Activated naive CD4-positive, alpha-beta T cell treated with anti-CD3 and anti-CD28 coated beads, Interleukin-2, amount 50 U/mL, for 72 hours (primary cell): Measurements from ENCODE around the gene PEMT. TPM values are rescaled to one million over a fixed set of nuclear protein-coding genes. Genes with fewer than 3 reads are reported as not detected.

Source experiments
- ATAC-seq, 2 donors: fragments of 150-1000 bp; cut with Tn5 transposase; 2 replicates each; pipeline ENCODE4 v1.10.0; 2021; ENCODE audit warnings: mild to moderate bottlenecking in 2 of 2, moderate library complexity in 2 of 2
- DNase-seq, 2 donors: peaks; one replicate each; pipeline ENCODE4 v3.0.0; 2021 to 2022; ENCODE audit warnings: low spot score in 2 of 2
- H3K27ac Mint-ChIP-seq, 2 donors: one replicate each; pipeline ENCODE4 v1.8.0; 2022; ENCODE audit warnings: mild to moderate bottlenecking in 2 of 2, mixed read lengths in 2 of 2
- H3K36me3 Mint-ChIP-seq, 2 donors: one replicate each; pipeline ENCODE4 v1.8.0; 2022; ENCODE audit warnings: mixed read lengths in 2 of 2
- H3K9me3 Mint-ChIP-seq, 2 donors: one replicate each; pipeline ENCODE4 v1.8.0; 2022; ENCODE audit warnings: mixed read lengths in 2 of 2
- total RNA-seq, 2 donors: library from RNA; stranded (reverse); gene quantifications; one replicate each; pipeline ENCODE4 v1.2.3, GENCODE V29; 2022

The PEMT gene
- total RNA-seq, 2 donors from 2014 or later, result 6.3 to 27.5 TPM

- Mint-ChIP-seq H3K9me3 (no peaks in the 10 kb centered on the region), H3K36me3 (no peaks in the 10 kb centered on the region), H3K27ac (peak overlapping the region; percentile 49 to 72)
- DNase-seq, result no peak
- no peak for ATAC-seq
Measured at GRCh38 chr17:17580662-17581470, 10.6 kb downstream of the PEMT start.

- Mint-ChIP-seq H3K27ac (no peak overlapping the region), H3K9me3 (no peaks in the 10 kb centered on the region), H3K36me3 (no peaks in the 10 kb centered on the region)
- ATAC-seq, result no peak
- no peak for DNase-seq
Measured at GRCh38 chr17:17579691-17580090, 11.8 kb downstream of the PEMT start.

GRCh38 chr17:17577373-17577772, 14.1 kb downstream of the PEMT start:
- Mint-ChIP-seq H3K36me3 (no peaks in the 10 kb centered on the region), H3K27ac (no peak overlapping the region), H3K9me3 (no peaks in the 10 kb centered on the region)
- DNase-seq (no peak), ATAC-seq (no peak)

- ATAC-seq (no peak), DNase-seq (no peak)
- Mint-ChIP-seq H3K9me3 (no peaks in the 10 kb centered on the region), H3K27ac (no peak overlapping the region), H3K36me3 (no peaks in the 10 kb centered on the region)
Measured at GRCh38 chr17:17576772-17577234, 14.7 kb downstream of the PEMT start.

GRCh38 chr17:17575360-17576251, 15.9 kb downstream of the PEMT start:
- ATAC-seq, result no peak
- DNase-seq, result no peak
- Mint-ChIP-seq H3K9me3 (no peaks in the 10 kb centered on the region), H3K27ac (no peak overlapping the region), H3K36me3 (no peaks in the 10 kb centered on the region)

GRCh38 chr17:17573912-17574311, 17.6 kb downstream of the PEMT start:
- no peaks in the 10 kb centered on the region for H3K36me3 Mint-ChIP-seq
- H3K9me3 Mint-ChIP-seq, result no peaks in the 10 kb centered on the region
- no peak overlapping the region for H3K27ac Mint-ChIP-seq
- ATAC-seq (no peak), DNase-seq (no peak)

- H3K36me3 Mint-ChIP-seq, result no peaks in the 10 kb centered on the region
- DNase-seq (no peak), ATAC-seq (no peak)
- H3K27ac Mint-ChIP-seq, result peak overlapping the region; percentile 14 to 62
- no peaks in the 10 kb centered on the region for H3K9me3 Mint-ChIP-seq
Measured at GRCh38 chr17:17572010-17572785, 19.3 kb downstream of the PEMT start.

GRCh38 chr17:17570798-17571716, 20.5 kb downstream of the PEMT start:
- DNase-seq, result no peak
- Mint-ChIP-seq H3K27ac (peak overlapping the region in 1 of 2 donors; percentile 54), H3K36me3 (no peaks in the 10 kb centered on the region), H3K9me3 (no peaks in the 10 kb centered on the region)
- no peak for ATAC-seq

- peak overlapping the region in 1 of 2 donors; percentile 54 for H3K27ac Mint-ChIP-seq
Measured at GRCh38 chr17:17570140-17570797, 21.2 kb downstream of the PEMT start.

GRCh38 chr17:17569691-17570090, 21.8 kb downstream of the PEMT start:
- ATAC-seq (no peak), DNase-seq (no peak)
- Mint-ChIP-seq H3K27ac (peak overlapping the region in 1 of 2 donors; percentile 74), H3K36me3 (no peaks in the 10 kb centered on the region), H3K9me3 (no peaks in the 10 kb centered on the region)

More at GRCh38 chr17:17570140-17570797, 21.2 kb downstream of the PEMT start:
- ATAC-seq, result no peak
- no peaks in the 10 kb centered on the region for H3K9me3 Mint-ChIP-seq
- H3K36me3 Mint-ChIP-seq, result no peaks in the 10 kb centered on the region
- DNase-seq, result no peak

GRCh38 chr17:17568772-17569195, 22.7 kb downstream of the PEMT start:
- H3K9me3 Mint-ChIP-seq, result no peaks in the 10 kb centered on the region
- H3K27ac Mint-ChIP-seq, result no peak overlapping the region
- DNase-seq (peak in 1 of 2 donors; percentile 81), ATAC-seq (peak; percentile 54 to 55)
- no peaks in the 10 kb centered on the region for H3K36me3 Mint-ChIP-seq

GRCh38 chr17:17567631-17568030, 23.9 kb downstream of the PEMT start:
- ATAC-seq (no peak), DNase-seq (no peak)
- H3K27ac Mint-ChIP-seq, result no peak overlapping the region
- H3K9me3 Mint-ChIP-seq, result no peaks in the 10 kb centered on the region
- H3K36me3 Mint-ChIP-seq, result no peaks in the 10 kb centered on the region

- H3K36me3 Mint-ChIP-seq, result no peaks in the 10 kb centered on the region
- H3K27ac Mint-ChIP-seq, result no peak overlapping the region
- DNase-seq (no peak), ATAC-seq (no peak)
- no peaks in the 10 kb centered on the region for H3K9me3 Mint-ChIP-seq
Measured at GRCh38 chr17:17566896-17567513, 24.5 kb downstream of the PEMT start.

GRCh38 chr17:17565471-17566339, 25.8 kb downstream of the PEMT start:
- ATAC-seq (no peak), DNase-seq (no peak)
- Mint-ChIP-seq H3K36me3 (no peaks in the 10 kb centered on the region), H3K27ac (no peak overlapping the region), H3K9me3 (no peaks in the 10 kb centered on the region)
